PFSK-1 (cell line): ENCODE results near the gene TARS2.

Experiments used
- POLR2AphosphoS5 ChIP-seq: IDR thresholded peaks from 2 replicates; pipeline ENCODE4 v1.6.1; 2012; ENCODE audit warnings: low read depth, mild to moderate bottlenecking, control low read depth, low read length, moderate library complexity
- SIN3A ChIP-seq: IDR thresholded peaks from 2 replicates; pipeline ENCODE4 v1.6.1; 2012; ENCODE audit warnings: mild to moderate bottlenecking, low read length, moderate library complexity, borderline replicate concordance; ENCODE audit not compliant: insufficient read depth

- TF ChIP-seq SIN3A: no peak
- no peak for TF ChIP-seq POLR2AphosphoS5
Observed at GRCh38 chr1:150546294-150546937, 59.2 kb downstream of the TARS2 start.
